ENCODE data around the gene PDE4D. TPM values are rescaled to one million over a fixed set of nuclear protein-coding genes. Genes with fewer than 3 reads are reported as not detected.

Gene PDE4D
- total RNA-seq, 1 donor from 2014 or later: 6.8 TPM

- TF ChIP-seq, protein P1, sequence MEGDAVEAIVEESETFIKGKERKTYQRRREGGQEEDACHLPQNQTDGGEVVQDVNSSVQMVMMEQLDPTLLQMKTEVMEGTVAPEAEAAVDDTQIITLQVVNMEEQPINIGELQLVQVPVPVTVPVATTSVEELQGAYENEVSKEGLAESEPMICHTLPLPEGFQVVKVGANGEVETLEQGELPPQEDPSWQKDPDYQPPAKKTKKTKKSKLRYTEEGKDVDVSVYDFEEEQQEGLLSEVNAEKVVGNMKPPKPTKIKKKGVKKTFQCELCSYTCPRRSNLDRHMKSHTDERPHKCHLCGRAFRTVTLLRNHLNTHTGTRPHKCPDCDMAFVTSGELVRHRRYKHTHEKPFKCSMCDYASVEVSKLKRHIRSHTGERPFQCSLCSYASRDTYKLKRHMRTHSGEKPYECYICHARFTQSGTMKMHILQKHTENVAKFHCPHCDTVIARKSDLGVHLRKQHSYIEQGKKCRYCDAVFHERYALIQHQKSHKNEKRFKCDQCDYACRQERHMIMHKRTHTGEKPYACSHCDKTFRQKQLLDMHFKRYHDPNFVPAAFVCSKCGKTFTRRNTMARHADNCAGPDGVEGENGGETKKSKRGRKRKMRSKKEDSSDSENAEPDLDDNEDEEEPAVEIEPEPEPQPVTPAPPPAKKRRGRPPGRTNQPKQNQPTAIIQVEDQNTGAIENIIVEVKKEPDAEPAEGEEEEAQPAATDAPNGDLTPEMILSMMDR (IDR thresholded peaks at IDR 0.05; ENCODE audit: insufficient read depth, low read length, severe bottlenecking): no peak
- FAIRE-seq: no peak
- H3K36me3 ChIP-seq (ENCODE audit: control insufficient read depth, insufficient read depth, low read length): no peaks in the 10 kb centered on the region
- no peak overlapping the region for H3K4me3 ChIP-seq (ENCODE audit: low read depth, low read length)
- H3K27me3 ChIP-seq (ENCODE audit: control insufficient read depth, insufficient read depth, low read length): no peaks in the 10 kb centered on the region
- DNase-seq (ENCODE audit: low read depth): no peak
These were observed 62.1 kb downstream of the PDE4D start for GRCh38 chr5:59831326-59832010.

DNA sequence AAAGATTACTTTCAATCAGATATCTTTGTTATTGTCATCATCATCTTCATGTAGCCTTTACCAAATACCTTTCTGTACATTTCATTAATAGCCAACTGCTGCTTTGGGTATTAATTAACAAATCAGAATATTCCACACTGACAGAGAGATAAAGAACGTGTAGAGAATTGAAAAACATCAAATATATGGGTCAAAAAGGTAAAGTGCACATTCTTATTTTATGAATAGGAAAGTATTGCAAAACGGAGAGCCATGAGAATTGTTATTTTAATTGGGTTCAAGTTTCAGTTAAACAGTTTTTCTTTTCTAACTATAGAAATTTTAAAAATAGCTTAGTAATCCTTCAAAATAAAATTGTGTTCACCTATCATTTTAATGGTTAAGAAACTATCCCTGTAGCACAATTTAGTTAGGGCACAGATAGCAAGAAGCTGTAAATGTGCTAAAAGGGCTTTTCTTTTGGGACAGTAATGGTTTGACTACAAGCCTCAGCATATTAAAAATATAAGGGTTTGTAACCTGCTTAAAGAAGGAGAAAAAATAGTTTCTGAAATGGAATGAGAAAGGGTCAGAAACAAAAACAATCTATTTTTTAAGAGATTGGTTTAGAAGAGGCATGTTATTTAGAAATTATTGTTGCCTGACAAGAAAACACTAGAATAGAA is 62.9 kb downstream of the PDE4D start:
- no peaks in the 10 kb centered on the region for H3K27me3 ChIP-seq (ENCODE audit: control insufficient read depth, insufficient read depth, low read length)
- TF ChIP-seq, protein P1 (IDR thresholded peaks at IDR 0.05; ENCODE audit: insufficient read depth, low read length, severe bottlenecking): no peak
- FAIRE-seq: no peak

GRCh38 chr5:59829922-59830321 is 63.6 kb downstream of the PDE4D start:
- H3K4me3 ChIP-seq (ENCODE audit: low read depth, low read length): no peak overlapping the region
- DNase-seq (ENCODE audit: low read depth): no peak
- no peaks in the 10 kb centered on the region for H3K27me3 ChIP-seq (ENCODE audit: control insufficient read depth, insufficient read depth, low read length)
- H3K36me3 ChIP-seq (ENCODE audit: control insufficient read depth, insufficient read depth, low read length): no peaks in the 10 kb centered on the region
- FAIRE-seq: no peak
- TF ChIP-seq, protein P1 (IDR thresholded peaks at IDR 0.05; ENCODE audit: insufficient read depth, low read length, severe bottlenecking): no peak

More for the DNA sequence above, 62.9 kb downstream of the PDE4D start:
- Histone ChIP-seq H3K4me3 (ENCODE audit: low read depth, low read length) (no peak overlapping the region), H3K36me3 (ENCODE audit: control insufficient read depth, insufficient read depth, low read length) (no peaks in the 10 kb centered on the region)
- no peak for DNase-seq (ENCODE audit: low read depth)

GRCh38 chr5:59829386-59829785 is 64.1 kb downstream of the PDE4D start:
- no peak for FAIRE-seq

GRCh38 chr5:59828623-59829022 is 64.9 kb downstream of the PDE4D start:
- H3K27me3 ChIP-seq (ENCODE audit: control insufficient read depth, insufficient read depth, low read length): no peaks in the 10 kb centered on the region
- TF ChIP-seq, protein P1 (IDR thresholded peaks at IDR 0.05; ENCODE audit: insufficient read depth, low read length, severe bottlenecking): no peak
- no peak for FAIRE-seq

More at GRCh38 chr5:59829386-59829785, 64.1 kb downstream of the PDE4D start:
- TF ChIP-seq, protein P1 (IDR thresholded peaks at IDR 0.05; ENCODE audit: insufficient read depth, low read length, severe bottlenecking): no peak
- no peak for DNase-seq (ENCODE audit: low read depth)
- H3K4me3 ChIP-seq (ENCODE audit: low read depth, low read length): no peak overlapping the region
- no peaks in the 10 kb centered on the region for H3K27me3 ChIP-seq (ENCODE audit: control insufficient read depth, insufficient read depth, low read length)
- H3K36me3 ChIP-seq (ENCODE audit: control insufficient read depth, insufficient read depth, low read length): no peaks in the 10 kb centered on the region

More at GRCh38 chr5:59828623-59829022, 64.9 kb downstream of the PDE4D start:
- no peak for DNase-seq (ENCODE audit: low read depth)
- H3K4me3 ChIP-seq (ENCODE audit: low read depth, low read length): no peak overlapping the region
- H3K36me3 ChIP-seq (ENCODE audit: control insufficient read depth, insufficient read depth, low read length): no peaks in the 10 kb centered on the region

Measured in bronchial epithelial cell (primary cell).